IMR-90 (cell line): ENCODE measurements around the gene AMT. TPM values are rescaled to one million over a fixed set of nuclear protein-coding genes. Genes with fewer than 3 reads are reported as not detected.

ENCODE experiments used
- ATAC-seq: fragments of 200-7000 bp; cut with Tn5 transposase; 2 replicates; pipeline ENCODE4 v1.9.1; 2020; ENCODE audit warnings: low read depth, mild to moderate bottlenecking, moderate library complexity
- BruUV-seq: library from RNA; stranded (reverse); fragments of 400-500 nt; replicated peaks from 2 replicates; lab custom pipeline; 2021; lab: Mats Ljungman, UMichigan
- CTCF ChIA-PET: fragments of 300-600 bp; formaldehyde crosslinking; extraction: SDS; loops from one replicate; lab custom pipeline; 2021; ENCODE audit warnings: antibody characterized with exemption; lab: Yijun Ruan, JAX
- POLR2A ChIA-PET: fragments of 300-600 bp; sonication (Branson Sonifier 250); formaldehyde crosslinking; loops from one replicate; lab custom pipeline; 2022; ENCODE audit warnings: antibody characterized with exemption; ENCODE audit not compliant: unreplicated experiment; lab: Charles Lee
- DNase-seq: peaks from one replicate; pipeline ENCODE4 v3.0.0; 2013
- H2AFZ ChIP-seq: replicated peaks from 2 replicates; pipeline ENCODE3; 2013; ENCODE audit warnings: low read length, mild to moderate bottlenecking; ENCODE audit not compliant: poor library complexity
- H2AK5ac ChIP-seq: 2 replicates; pipeline ENCODE4 v1.6.1; 2013; ENCODE audit warnings: low read depth, low read length, inconsistent platforms
- H2AK9ac ChIP-seq: replicated peaks from 2 replicates; pipeline ENCODE3; 2013; ENCODE audit warnings: mild to moderate bottlenecking, low read depth, low read length, moderate library complexity; ENCODE audit not compliant: poor library complexity
- H2BK120ac ChIP-seq: 2 replicates; pipeline ENCODE4 v1.6.1; 2013; ENCODE audit warnings: low read depth, low read length, inconsistent platforms
- H2BK15ac ChIP-seq: 3 replicates; pipeline ENCODE4 v1.6.1; 2013; ENCODE audit warnings: low read depth, low read length, inconsistent platforms
- H2BK20ac ChIP-seq: 2 replicates; pipeline ENCODE4 v1.6.1; 2013; ENCODE audit warnings: low read depth, mild to moderate bottlenecking, inconsistent platforms, low read length, moderate library complexity
- H2BK5ac ChIP-seq: 2 replicates; pipeline ENCODE4 v1.6.1; 2013; ENCODE audit warnings: mild to moderate bottlenecking, low read depth, low read length, inconsistent platforms; ENCODE audit not compliant: poor library complexity, severe bottlenecking
- H3K14ac ChIP-seq: replicated peaks from 2 replicates; pipeline ENCODE4 v1.6.1; 2013; ENCODE audit warnings: low read depth, low read length, inconsistent platforms
- H3K18ac ChIP-seq: 2 replicates; pipeline ENCODE4 v1.6.1; 2013; ENCODE audit warnings: low read depth, low read length, control low read depth
- H3K23ac ChIP-seq: 2 replicates; pipeline ENCODE4 v1.6.1; 2013; ENCODE audit warnings: low read depth, low read length, inconsistent platforms
- H3K27ac ChIP-seq: 2 replicates; pipeline ENCODE4 v1.5.1; 2013; ENCODE audit warnings: mild to moderate bottlenecking, control low read depth, low read length; ENCODE audit not compliant: insufficient read depth
- H3K27me3 ChIP-seq: 2 replicates; pipeline ENCODE4 v1.6.1; 2013; ENCODE audit warnings: low read length; ENCODE audit not compliant: control insufficient read depth, insufficient read depth
- H3K36me3 ChIP-seq: 2 replicates; pipeline ENCODE4 v1.6.1; 2013; ENCODE audit warnings: low read length, mixed read lengths; ENCODE audit not compliant: control insufficient read depth, insufficient read depth
- H3K4ac ChIP-seq: 2 replicates; pipeline ENCODE4 v1.6.1; 2013; ENCODE audit warnings: low read depth, low read length, inconsistent platforms
- H3K4me1 ChIP-seq: 2 replicates; pipeline ENCODE4 v1.6.1; 2013; ENCODE audit warnings: low read length, mixed read lengths; ENCODE audit not compliant: control insufficient read depth, insufficient read depth
- H3K4me2 ChIP-seq: 2 replicates; pipeline ENCODE4 v1.6.1; 2013; ENCODE audit warnings: low read depth, mild to moderate bottlenecking, control low read depth, low read length, moderate library complexity
- H3K4me3 ChIP-seq: 2 replicates; pipeline ENCODE4 v1.5.1; 2013; ENCODE audit warnings: low read depth, mild to moderate bottlenecking, control low read depth, low read length, moderate library complexity; ENCODE audit not compliant: insufficient read depth
- H3K56ac ChIP-seq: 2 replicates; pipeline ENCODE4 v1.6.1; 2013; ENCODE audit warnings: low read length, inconsistent platforms; ENCODE audit not compliant: insufficient read depth; ENCODE audit errors: extremely low read depth
- H3K79me1 ChIP-seq, 2 experiments: 2 replicates each; pipeline ENCODE4 v1.6.1; 2013; ENCODE audit warnings: low read length in 2 of 2, inconsistent platforms in 1 of 2, low read depth in 1 of 2
- H3K9ac ChIP-seq: 2 replicates; pipeline ENCODE4 v1.6.1; 2013; ENCODE audit warnings: low read depth, low read length, control low read depth
- H3K9me1 ChIP-seq: 2 replicates; pipeline ENCODE4 v1.6.1; 2013; ENCODE audit warnings: low read length, inconsistent platforms; ENCODE audit not compliant: insufficient read depth
- H3K9me3 ChIP-seq: 2 replicates; pipeline ENCODE4 v1.6.1; 2013; ENCODE audit warnings: low read length; ENCODE audit not compliant: control insufficient read depth, insufficient read depth
- H4K20me1 ChIP-seq: 2 replicates; pipeline ENCODE4 v1.6.1; 2013; ENCODE audit warnings: low read length, inconsistent platforms; ENCODE audit not compliant: insufficient read depth
- H4K5ac ChIP-seq: 2 replicates; pipeline ENCODE4 v1.6.1; 2013; ENCODE audit warnings: mild to moderate bottlenecking, low read depth, low read length, control low read depth
- H4K8ac ChIP-seq, 2 experiments: 2 replicates each; pipeline ENCODE4 v1.6.1; 2013; ENCODE audit warnings: low read depth in 2 of 2, low read length in 2 of 2, control low read depth in 1 of 2, inconsistent platforms in 1 of 2
- H4K91ac ChIP-seq: 2 replicates; pipeline ENCODE4 v1.6.1; 2013; ENCODE audit warnings: low read depth, low read length, inconsistent platforms; ENCODE audit not compliant: insufficient read depth
- BHLHE40 ChIP-seq: fragments of 150-350 bp; IDR thresholded peaks from 2 replicates; pipeline ENCODE4 v1.6.1; 2016; ENCODE audit warnings: mild to moderate bottlenecking, low read depth, low read length
- CHD1 ChIP-seq: IDR thresholded peaks from 2 replicates; pipeline ENCODE4 v1.6.1; 2012; ENCODE audit warnings: low read depth, low read length, improper control_type of control experiment
- CTCF ChIP-seq: conservative IDR thresholded peaks from 2 replicates; pipeline ENCODE4 v1.5.1; 2012; ENCODE audit warnings: mild to moderate bottlenecking, low read depth, low read length, improper control_type of control experiment
- FOS ChIP-seq: fragments of 150-350 bp; IDR thresholded peaks from 2 replicates; pipeline ENCODE4 v1.6.1; 2016; ENCODE audit warnings: low read depth, low read length
- MAFK ChIP-seq: IDR thresholded peaks from 2 replicates; pipeline ENCODE4 v1.6.1; 2012; ENCODE audit warnings: low read depth, low read length, improper control_type of control experiment
- MAZ ChIP-seq: IDR thresholded peaks from 2 replicates; pipeline ENCODE4 v1.6.1; 2012; ENCODE audit warnings: low read depth, mild to moderate bottlenecking, low read length, improper control_type of control experiment, moderate library complexity, borderline replicate concordance
- POLR2A ChIP-seq: IDR thresholded peaks from 2 replicates; pipeline ENCODE4 v1.6.1; 2012; ENCODE audit warnings: mild to moderate bottlenecking, low read depth, low read length
- RAD21 ChIP-seq: IDR thresholded peaks from 2 replicates; pipeline ENCODE4 v1.6.1; 2012; ENCODE audit warnings: low read length, improper control_type of control experiment
- RCOR1 ChIP-seq: IDR thresholded peaks from 2 replicates; pipeline ENCODE4 v1.6.1; 2012; ENCODE audit warnings: mild to moderate bottlenecking, low read length, improper control_type of control experiment; ENCODE audit not compliant: insufficient replicate concordance
- RFX5 ChIP-seq: IDR thresholded peaks from 2 replicates; pipeline ENCODE4 v1.8.0; 2012; ENCODE audit warnings: low read depth, mild to moderate bottlenecking, low read length, moderate library complexity
- SMC3 ChIP-seq: fragments of 150-350 bp; IDR thresholded peaks from 2 replicates; pipeline ENCODE4 v1.6.1; 2016; ENCODE audit warnings: low read depth, mild to moderate bottlenecking, antibody characterized with exemption, low read length, moderate library complexity
- USF2 ChIP-seq: fragments of 150-350 bp; IDR thresholded peaks from 2 replicates; pipeline ENCODE4 v1.6.1; 2017; ENCODE audit warnings: mild to moderate bottlenecking, antibody characterized with exemption, low read length, low read depth
- WGBS, 2 experiments: methylation state at CpG; one replicate each; pipeline versions ENCODE4 v1.1.5 to v1.1.7; 2013; ENCODE audit warnings: missing lambda C conversion rate in 2 of 2; ENCODE audit not compliant: insufficient read length in 1 of 2; ENCODE audit errors: extremely low coverage in 2 of 2; 5-methylcytosine and 5-hydroxymethylcytosine counted together
- dilution Hi-C: fragments of 300-500 bp; cut with HindIII; formaldehyde crosslinking; loops from one replicate; pipeline ENCODE4 v1.14.3; 2018; ENCODE audit warnings: low sequenced_read_pairs; ENCODE audit not compliant: unreplicated experiment
- in situ Hi-C: fragments of 300-500 bp; cut with MboI; formaldehyde crosslinking; loops from 3 replicates; pipeline ENCODE4 v1.14.3; 2019; ENCODE audit warnings: low sequenced_read_pairs, inconsistent platforms, mixed read lengths
- intact Hi-C: fragments of 100-400 bp; cut with micrococcal nuclease; formaldehyde crosslinking; loops from 2 replicates; pipeline ENCODE4 v1.10.0; 2022
- polyA plus RNA-seq, 3 experiments: library from polyadenylated mRNA; depleted of rRNA; stranded (reverse); fragments of >200 nt; gene quantifications; 2 replicates each; pipeline ENCODE4 v1.2.3, GENCODE V29; 2012; ENCODE audit warnings: low replicate concordance in 1 of 3
- total RNA-seq: library from RNA; depleted of rRNA; stranded (reverse); fragments of >200 nt; gene quantifications from 2 replicates; pipeline ENCODE4 v1.2.3, GENCODE V29; 2012
- TF ChIP-seq, protein P1 (sequence below): fragments of 150-350 bp; IDR thresholded peaks from 2 replicates; pipeline ENCODE4 v1.6.1; 2016; ENCODE audit warnings: low read depth, mild to moderate bottlenecking, low read length, moderate library complexity, borderline replicate concordance

The AMT gene
- total and polyA plus RNA-seq, 2 of the 4 experiments (the other 2 are of a cell fraction): 0.36 to 5.5 TPM

GRCh38 chr3:49434731-49435130 is 12.5 kb upstream of the AMT start:
- dilution Hi-C loops: no loop called here
- 95% methylated on average over 3 of the region's 5 CpGs; no CpG with 5 or more reads in 1 of the 2 experiments for whole genome bisulfite sequencing, 2 experiments

More at GRCh38 chr3:49434731-49435130, 12.5 kb upstream of the AMT start:
- Histone ChIP-seq H3K9me1 (no peaks in the 10 kb centered on the region), H4K5ac (no peak overlapping the region), H3K23ac (no peak overlapping the region), H2AK9ac (no peak overlapping the region), H3K4me2 (no peak overlapping the region), H3K9me3 (no peaks in the 10 kb centered on the region), H3K9ac (no peak overlapping the region), H2BK120ac (no peak overlapping the region), H3K27me3 (no peaks in the 10 kb centered on the region), H3K18ac (no peak overlapping the region), H4K8ac (no peak overlapping the region), H2BK20ac (no peak overlapping the region), H3K14ac (no peak overlapping the region), H2BK5ac (no peak overlapping the region), H2AK5ac (no peak overlapping the region), H3K4ac (no peak overlapping the region), H2AFZ (no peak overlapping the region), H3K4me1 (no peaks in the 10 kb centered on the region), H3K27ac (no peak overlapping the region), H4K91ac (no peak overlapping the region), H4K20me1 (no peaks in the 10 kb centered on the region), H2BK15ac (no peak overlapping the region), H3K79me1 (no peaks in the 10 kb centered on the region), H3K4me3 (no peak overlapping the region), H3K36me3 (no peaks in the 10 kb centered on the region), H3K56ac (no peak overlapping the region)
- BruUV-seq: no TSS peak
- no peak for ATAC-seq
- DNase-seq: no peak
- ChIA-PET POLR2A (no interaction called here), CTCF (no interaction called here)
- in situ Hi-C loops (loop anchor here (25.0 kb wide), 1 partner anchor 272 kb away; the partner anchor contains the start of genes CCDC71 and KLHDC8B), intact Hi-C loops (no loop called here)
- TF ChIP-seq CHD1 (no peak), CTCF (no peak), MAZ (no peak), MAFK (no peak), RAD21 (no peak), RFX5 (no peak), USF2 (no peak), RCOR1 (no peak), FOS (no peak), SMC3 (no peak), BHLHE40 (no peak), POLR2A (no peak)
- TF ChIP-seq, protein P1, sequence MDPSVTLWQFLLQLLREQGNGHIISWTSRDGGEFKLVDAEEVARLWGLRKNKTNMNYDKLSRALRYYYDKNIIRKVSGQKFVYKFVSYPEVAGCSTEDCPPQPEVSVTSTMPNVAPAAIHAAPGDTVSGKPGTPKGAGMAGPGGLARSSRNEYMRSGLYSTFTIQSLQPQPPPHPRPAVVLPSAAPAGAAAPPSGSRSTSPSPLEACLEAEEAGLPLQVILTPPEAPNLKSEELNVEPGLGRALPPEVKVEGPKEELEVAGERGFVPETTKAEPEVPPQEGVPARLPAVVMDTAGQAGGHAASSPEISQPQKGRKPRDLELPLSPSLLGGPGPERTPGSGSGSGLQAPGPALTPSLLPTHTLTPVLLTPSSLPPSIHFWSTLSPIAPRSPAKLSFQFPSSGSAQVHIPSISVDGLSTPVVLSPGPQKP: no peak
